Osteoblast (primary cell): Measurements from ENCODE around the gene ATRNL1. TPM values are rescaled to one million over a fixed set of nuclear protein-coding genes. Genes with fewer than 3 reads are reported as not detected.

ENCODE experiments used
- DNase-seq: peaks from one replicate; pipeline ENCODE4 v3.0.0; 2011; ENCODE audit warnings: low spot score, mixed read lengths; ENCODE audit not compliant: insufficient read length; ENCODE audit errors: missing footprints
- H2AFZ ChIP-seq: 2 replicates; pipeline ENCODE4 v1.6.0; 2011; ENCODE audit warnings: mild to moderate bottlenecking, low read length
- H3K27ac ChIP-seq: 2 replicates; pipeline ENCODE4 v1.5.1; 2011; ENCODE audit warnings: mild to moderate bottlenecking, low read depth, low read length, moderate library complexity
- H3K27me3 ChIP-seq: 2 replicates; pipeline ENCODE4 v1.6.0; 2012; ENCODE audit warnings: mild to moderate bottlenecking, control low read depth, inconsistent platforms, low read length, moderate library complexity; ENCODE audit not compliant: insufficient read depth
- H3K36me3 ChIP-seq: 2 replicates; pipeline ENCODE4 v1.5.1; 2011; ENCODE audit warnings: mild to moderate bottlenecking, low read length, control low read depth, moderate library complexity; ENCODE audit not compliant: insufficient read depth
- H3K4me1 ChIP-seq: 2 replicates; pipeline ENCODE4 v1.5.1; 2011; ENCODE audit warnings: mild to moderate bottlenecking, low read length, control low read depth, moderate library complexity; ENCODE audit not compliant: insufficient read depth
- H3K4me2 ChIP-seq: 2 replicates; pipeline ENCODE4 v1.6.0; 2011; ENCODE audit warnings: mild to moderate bottlenecking, low read length; ENCODE audit not compliant: insufficient read depth
- H3K4me3 ChIP-seq: fragments of 200-600 bp; sonication (generic); 3 replicates; pipeline ENCODE4 v1.5.1; 2012; ENCODE audit warnings: mild to moderate bottlenecking, low read length, inconsistent platforms; ENCODE audit not compliant: insufficient read depth
- H3K79me2 ChIP-seq: 2 replicates; pipeline ENCODE4 v1.6.0; 2012; ENCODE audit warnings: mild to moderate bottlenecking, low read length, control low read depth, inconsistent platforms; ENCODE audit not compliant: insufficient read depth
- H3K9me3 ChIP-seq: 2 replicates; pipeline ENCODE4 v1.5.1; 2011; ENCODE audit warnings: low read depth, low read length, control low read depth
- H4K20me1 ChIP-seq: 2 replicates; pipeline ENCODE4 v1.6.0; 2012; ENCODE audit warnings: mild to moderate bottlenecking, low read length, control low read depth; ENCODE audit not compliant: insufficient read depth
- CTCF ChIP-seq: IDR thresholded peaks from 2 replicates; pipeline ENCODE4 v1.5.1; 2011; ENCODE audit warnings: mild to moderate bottlenecking, low read depth, low read length, moderate library complexity; ENCODE audit errors: extremely low read depth
- total RNA-seq: library from RNA; depleted of rRNA; stranded (reverse); fragments of >200 nt; gene quantifications from 2 replicates; pipeline ENCODE4 v1.2.3, GENCODE V29; 2012

The ATRNL1 gene
- total RNA-seq, 1 donor: 1.4 TPM

GRCh38 chr10:115422624-115423023 is 329.5 kb downstream of the ATRNL1 start:
- Histone ChIP-seq H3K27ac (no peak overlapping the region), H3K79me2 (no peaks in the 10 kb centered on the region), H3K4me1 (no peaks in the 10 kb centered on the region), H3K27me3 (no peaks in the 10 kb centered on the region), H3K9me3 (no peaks in the 10 kb centered on the region), H2AFZ (no peak overlapping the region), H3K4me2 (no peak overlapping the region), H3K36me3 (no peaks in the 10 kb centered on the region), H3K4me3 (no peak overlapping the region), H4K20me1 (no peaks in the 10 kb centered on the region)
- DNase-seq: no peak
- TF ChIP-seq CTCF: no peak

- Histone ChIP-seq H3K4me1 (no peaks in the 10 kb centered on the region), H3K9me3 (no peaks in the 10 kb centered on the region), H3K4me3 (no peak overlapping the region), H3K36me3 (no peaks in the 10 kb centered on the region), H3K27me3 (no peaks in the 10 kb centered on the region), H2AFZ (no peak overlapping the region), H3K79me2 (no peaks in the 10 kb centered on the region), H3K4me2 (no peak overlapping the region), H3K27ac (no peak overlapping the region), H4K20me1 (no peaks in the 10 kb centered on the region)
- no peak for TF ChIP-seq CTCF
- no peak for DNase-seq
Measured at GRCh38 chr10:115427611-115428010, 334.4 kb downstream of the ATRNL1 start.

- no peaks in the 10 kb centered on the region for H3K4me1 ChIP-seq
- peak; percentile 35 for TF ChIP-seq CTCF
- H3K4me2 ChIP-seq: no peak overlapping the region
- no peaks in the 10 kb centered on the region for H3K9me3 ChIP-seq
- H4K20me1 ChIP-seq: no peaks in the 10 kb centered on the region
- DNase-seq: peak; percentile 13
- H3K27me3 ChIP-seq: no peaks in the 10 kb centered on the region
- no peak overlapping the region for H3K27ac ChIP-seq
- H3K79me2 ChIP-seq: no peaks in the 10 kb centered on the region
- no peak overlapping the region for H3K4me3 ChIP-seq
- no peak overlapping the region for H2AFZ ChIP-seq
- H3K36me3 ChIP-seq: no peaks in the 10 kb centered on the region
Measured at GRCh38 chr10:115432188-115432819, 339.1 kb downstream of the ATRNL1 start.

- Histone ChIP-seq H3K4me2 (no peak overlapping the region), H2AFZ (no peak overlapping the region), H3K4me3 (no peak overlapping the region), H3K9me3 (no peaks in the 10 kb centered on the region), H3K79me2 (no peaks in the 10 kb centered on the region), H4K20me1 (no peaks in the 10 kb centered on the region), H3K4me1 (no peaks in the 10 kb centered on the region), H3K27ac (no peak overlapping the region), H3K36me3 (no peaks in the 10 kb centered on the region), H3K27me3 (no peaks in the 10 kb centered on the region)
- TF ChIP-seq CTCF: no peak
- DNase-seq: no peak
Measured at GRCh38 chr10:115436999-115437398, 343.8 kb downstream of the ATRNL1 start.
